Raji (cell line): ENCODE measurements around the gene GLTP.

ENCODE experiments used
- POLR2A ChIP-seq: IDR thresholded peaks from 2 replicates; pipeline ENCODE4 v1.6.1; 2011; ENCODE audit warnings: low read depth, low read length, control low read depth; ENCODE audit not compliant: insufficient read depth

GLTP gene

GRCh38 chr12:109810954-109811623 is 69.3 kb downstream of the GLTP start:
- TF ChIP-seq POLR2A: no peak

GRCh38 chr12:109808876-109809646 is 71.3 kb downstream of the GLTP start:
- no peak for TF ChIP-seq POLR2A

- TF ChIP-seq POLR2A: no peak
These were observed 72.2 kb downstream of the GLTP start for GRCh38 chr12:109807954-109808643.

- TF ChIP-seq POLR2A: no peak
These were observed 75.2 kb downstream of the GLTP start for GRCh38 chr12:109804820-109805761.

- TF ChIP-seq POLR2A: no peak
These were observed 76.7 kb downstream of the GLTP start for GRCh38 chr12:109803678-109804077.

GRCh38 chr12:109802828-109803227 is 77.5 kb downstream of the GLTP start:
- no peak for TF ChIP-seq POLR2A
